SK-N-SH (cell line): ENCODE measurements around the gene ORC1.

Experiments
- EZH2phosphoT487 ChIP-seq: fragments of 200-600 bp; sonication (generic); IDR thresholded peaks from 2 replicates; pipeline ENCODE4 v1.6.1; 2017; ENCODE audit warnings: low read depth, mixed run types, mild to moderate bottlenecking, antibody characterized with exemption, moderate library complexity, borderline replicate concordance
- FOSL2 ChIP-seq: IDR thresholded peaks from 2 replicates; pipeline ENCODE4 v1.4.0; 2012; ENCODE audit warnings: low read depth, mild to moderate bottlenecking, moderate library complexity, borderline replicate concordance
- MAX ChIP-seq: IDR thresholded peaks from 2 replicates; pipeline ENCODE4 v1.4.0; 2012; ENCODE audit warnings: low read depth
- TEAD4 ChIP-seq: IDR thresholded peaks from 2 replicates; pipeline ENCODE4 v1.4.0; 2012; ENCODE audit warnings: mild to moderate bottlenecking, borderline replicate concordance; ENCODE audit not compliant: insufficient read depth
- TF ChIP-seq, protein P1 (sequence below): fragments of 200-600 bp; sonication (generic); IDR thresholded peaks from 2 replicates; pipeline ENCODE4 v1.6.1; 2017; ENCODE audit warnings: antibody characterized with exemption, mild to moderate bottlenecking, moderate library complexity

GRCh38 chr1:52343979-52344378, 60.2 kb downstream of the ORC1 start:
- TF ChIP-seq FOSL2 (no peak), EZH2phosphoT487 (no peak), TEAD4 (no peak), MAX (no peak)
- TF ChIP-seq, protein P1, sequence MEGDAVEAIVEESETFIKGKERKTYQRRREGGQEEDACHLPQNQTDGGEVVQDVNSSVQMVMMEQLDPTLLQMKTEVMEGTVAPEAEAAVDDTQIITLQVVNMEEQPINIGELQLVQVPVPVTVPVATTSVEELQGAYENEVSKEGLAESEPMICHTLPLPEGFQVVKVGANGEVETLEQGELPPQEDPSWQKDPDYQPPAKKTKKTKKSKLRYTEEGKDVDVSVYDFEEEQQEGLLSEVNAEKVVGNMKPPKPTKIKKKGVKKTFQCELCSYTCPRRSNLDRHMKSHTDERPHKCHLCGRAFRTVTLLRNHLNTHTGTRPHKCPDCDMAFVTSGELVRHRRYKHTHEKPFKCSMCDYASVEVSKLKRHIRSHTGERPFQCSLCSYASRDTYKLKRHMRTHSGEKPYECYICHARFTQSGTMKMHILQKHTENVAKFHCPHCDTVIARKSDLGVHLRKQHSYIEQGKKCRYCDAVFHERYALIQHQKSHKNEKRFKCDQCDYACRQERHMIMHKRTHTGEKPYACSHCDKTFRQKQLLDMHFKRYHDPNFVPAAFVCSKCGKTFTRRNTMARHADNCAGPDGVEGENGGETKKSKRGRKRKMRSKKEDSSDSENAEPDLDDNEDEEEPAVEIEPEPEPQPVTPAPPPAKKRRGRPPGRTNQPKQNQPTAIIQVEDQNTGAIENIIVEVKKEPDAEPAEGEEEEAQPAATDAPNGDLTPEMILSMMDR, result no peak
